AG04449 (cell line): ENCODE data around the gene CHST5.

ENCODE experiments used
- CTCF ChIA-PET: fragments of 350-600 bp; formaldehyde crosslinking; extraction: SDS; loops from one replicate; lab custom pipeline; 2021; ENCODE audit warnings: antibody characterized with exemption; lab: Yijun Ruan, JAX
- POLR2A ChIA-PET: fragments of 400-600, 350-600 bp; formaldehyde crosslinking; extraction: SDS; loops from one replicate; lab custom pipeline; 2020; ENCODE audit warnings: antibody characterized with exemption, inconsistent platforms; lab: Yijun Ruan, JAX
- DNase-seq: peaks from one replicate; pipeline ENCODE4 v3.0.0-alpha.2; 2010; ENCODE audit warnings: low read depth, low spot score
- H3K4me3 ChIP-seq: 2 replicates; pipeline ENCODE4 v1.5.1; 2011; ENCODE audit warnings: low read depth, mild to moderate bottlenecking, control low read depth, low read length
- CTCF ChIP-seq: IDR thresholded peaks from one replicate; pipeline ENCODE4 v1.5.1; 2011; ENCODE audit warnings: mild to moderate bottlenecking, moderate library complexity, low read length, control low read depth, inconsistent platforms; ENCODE audit not compliant: insufficient read depth; ENCODE audit errors: missing control alignments

CHST5 gene

DNA sequence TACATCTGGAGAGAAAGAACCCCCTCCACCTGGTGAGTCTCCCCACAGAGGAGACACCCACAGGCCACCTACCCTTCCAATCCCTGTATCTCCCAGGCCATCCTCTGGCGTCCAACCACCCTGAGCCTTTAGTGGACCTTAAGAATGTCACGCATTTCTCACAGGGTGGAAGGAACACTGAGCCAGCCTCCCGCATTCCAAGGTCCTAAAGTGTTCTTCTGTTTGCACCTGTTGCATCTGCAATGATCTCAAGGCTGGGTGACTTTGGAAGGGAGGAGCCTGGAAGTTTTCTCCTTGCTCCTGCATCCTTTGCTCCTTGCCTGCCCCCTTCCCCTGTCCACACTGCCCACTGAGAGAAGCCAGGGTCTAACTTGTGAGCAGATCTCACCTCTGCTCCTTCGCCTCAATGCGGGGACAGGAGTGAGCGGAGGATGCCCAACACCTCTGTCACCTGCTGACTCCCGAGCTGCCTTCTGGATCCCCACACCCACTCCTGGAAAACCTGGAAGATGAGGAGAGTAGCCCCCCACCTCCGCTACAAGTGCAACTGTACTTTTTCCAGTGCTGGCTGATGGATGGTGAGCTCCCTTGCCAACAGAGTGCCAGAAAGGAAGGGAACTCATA lies 3.7 kb downstream of the CHST5 start:
- no peak overlapping the region for H3K4me3 ChIP-seq
- DNase-seq = no peak
- no peak for TF ChIP-seq CTCF
- ChIA-PET CTCF (interaction anchor here (1.0 to 1.9 kb wide), 5 partner anchors 9 to 232 kb away, joined by 3 to 20 read pairs (median 3); no protein-coding TSS in a partner anchor), POLR2A (interaction anchor here (1.0 kb wide), 1 partner anchor 16 kb away, joined by 3 read pairs; no protein-coding TSS in a partner anchor)

GRCh38 chr16:75529959-75530358 lies 5.9 kb downstream of the CHST5 start:
- CTCF ChIA-PET = no interaction called here
- no peak overlapping the region for H3K4me3 ChIP-seq
- no peak for TF ChIP-seq CTCF
- DNase-seq = no peak
- POLR2A ChIA-PET = no interaction called here

GRCh38 chr16:75529056-75529905 lies 6.6 kb downstream of the CHST5 start:
- no peak for TF ChIP-seq CTCF
- DNase-seq = no peak
- CTCF ChIA-PET = interaction anchor here (1.0 kb wide), 1 partner anchor 12 kb away, joined by 5 read pairs; no protein-coding TSS in a partner anchor
- POLR2A ChIA-PET = no interaction called here
- no peak overlapping the region for H3K4me3 ChIP-seq

- ChIA-PET CTCF (interaction anchor here (1.4 kb wide), 1 partner anchor 11 kb away, joined by 5 read pairs; no protein-coding TSS in a partner anchor), POLR2A (interaction anchor here (0.7 kb wide), 1 partner anchor 8 kb away, joined by 3 read pairs; the partner anchor contains the start of gene CHST5)
- no peak for TF ChIP-seq CTCF
- no peak for DNase-seq
- H3K4me3 ChIP-seq = no peak overlapping the region
These were observed 8.0 kb downstream of the CHST5 start for GRCh38 chr16:75527825-75528299.

GRCh38 chr16:75526032-75526790 lies 9.7 kb downstream of the CHST5 start:
- CTCF ChIA-PET = interaction anchor here (1.0 kb wide), 1 partner anchor 9 kb away, joined by 3 read pairs; no protein-coding TSS in a partner anchor
- no peak for DNase-seq
- POLR2A ChIA-PET = no interaction called here
- no peak overlapping the region for H3K4me3 ChIP-seq
- no peak for TF ChIP-seq CTCF
